ENCODE data around the gene ACLY. TPM values are rescaled to one million over a fixed set of nuclear protein-coding genes. Genes with fewer than 3 reads are reported as not detected.

The ACLY gene
- total and polyA plus RNA-seq, 2 experiments from 2014 or later, result 89.2 to 96.3 TPM

- DNase-seq (ENCODE audit: low read depth in 1 of 2, low spot score in 1 of 2), result no peak
- Histone ChIP-seq H3K27ac (no peak overlapping the region), H3K36me3 (no peaks in the 10 kb centered on the region), H3K9me3 (ENCODE audit: low read depth) (no peaks in the 10 kb centered on the region), H3K4me3 (no peak overlapping the region), H3K27me3 (no peaks in the 10 kb centered on the region), H3K4me1 (ENCODE audit: low read depth) (no peaks in the 10 kb centered on the region)
- no peak for TF ChIP-seq CTCF (IDR thresholded peaks at IDR 0.05; ENCODE audit: low read depth, low read length)
These were observed 24.7 kb upstream of the ACLY start for GRCh38 chr17:41943492-41943891.

- H3K4me1 ChIP-seq (ENCODE audit: low read depth), result no peaks in the 10 kb centered on the region
- no peaks in the 10 kb centered on the region for H3K27me3 ChIP-seq
- DNase-seq (ENCODE audit: low read depth in 1 of 2, low spot score in 1 of 2), result no peak
- H3K36me3 ChIP-seq, result no peaks in the 10 kb centered on the region
- no peak overlapping the region for H3K4me3 ChIP-seq
- H3K27ac ChIP-seq, result no peak overlapping the region
- H3K9me3 ChIP-seq (ENCODE audit: low read depth), result no peaks in the 10 kb centered on the region
- TF ChIP-seq CTCF (IDR thresholded peaks at IDR 0.05; ENCODE audit: low read depth, low read length), result no peak
These were observed 24.0 kb upstream of the ACLY start for GRCh38 chr17:41942626-41943373.

- H3K4me3 ChIP-seq, result no peak overlapping the region
- peaks cover under 1% of the 10 kb centered on the region for H3K36me3 ChIP-seq
- no peak for DNase-seq (ENCODE audit: low read depth in 1 of 2, low spot score in 1 of 2)
- H3K4me1 ChIP-seq (ENCODE audit: low read depth), result no peaks in the 10 kb centered on the region
- no peak overlapping the region for H3K27ac ChIP-seq
- H3K27me3 ChIP-seq, result no peaks in the 10 kb centered on the region
- no peak for TF ChIP-seq CTCF (IDR thresholded peaks at IDR 0.05; ENCODE audit: low read depth, low read length)
- no peaks in the 10 kb centered on the region for H3K9me3 ChIP-seq (ENCODE audit: low read depth)
These were observed 22.4 kb upstream of the ACLY start for GRCh38 chr17:41941168-41941567.

- DNase-seq (ENCODE audit: low read depth in 1 of 2, low spot score in 1 of 2), result no peak
- H3K4me3 ChIP-seq, result no peak overlapping the region
- H3K27me3 ChIP-seq, result no peaks in the 10 kb centered on the region
- no peaks in the 10 kb centered on the region for H3K9me3 ChIP-seq (ENCODE audit: low read depth)
- no peak overlapping the region for H3K27ac ChIP-seq
- TF ChIP-seq CTCF (IDR thresholded peaks at IDR 0.05; ENCODE audit: low read depth, low read length), result no peak
- H3K4me1 ChIP-seq (ENCODE audit: low read depth), result peaks cover 5% of the 10 kb centered on the region
- H3K36me3 ChIP-seq, result peaks cover 2% of the 10 kb centered on the region
These were observed 20.9 kb upstream of the ACLY start for GRCh38 chr17:41939693-41940090.

- H3K27me3 ChIP-seq, result no peaks in the 10 kb centered on the region
- H3K27ac ChIP-seq, result no peak overlapping the region
- DNase-seq (ENCODE audit: low read depth in 1 of 2, low spot score in 1 of 2), result no peak
- peaks cover 8% of the 10 kb centered on the region for H3K4me1 ChIP-seq (ENCODE audit: low read depth)
- peaks cover 2% of the 10 kb centered on the region for H3K36me3 ChIP-seq
- no peaks in the 10 kb centered on the region for H3K9me3 ChIP-seq (ENCODE audit: low read depth)
- no peak overlapping the region for H3K4me3 ChIP-seq
- TF ChIP-seq CTCF (IDR thresholded peaks at IDR 0.05; ENCODE audit: low read depth, low read length), result no peak
These were observed 20.4 kb upstream of the ACLY start for GRCh38 chr17:41939044-41939692.
